Measurements from ENCODE around the gene NOVA1.
"Not testable (repeated sequence)": the region's sequence is repeated elsewhere in the genome, so short reads cannot be mapped to it uniquely, and the experiment has no call there.

Gene NOVA1, protein sequence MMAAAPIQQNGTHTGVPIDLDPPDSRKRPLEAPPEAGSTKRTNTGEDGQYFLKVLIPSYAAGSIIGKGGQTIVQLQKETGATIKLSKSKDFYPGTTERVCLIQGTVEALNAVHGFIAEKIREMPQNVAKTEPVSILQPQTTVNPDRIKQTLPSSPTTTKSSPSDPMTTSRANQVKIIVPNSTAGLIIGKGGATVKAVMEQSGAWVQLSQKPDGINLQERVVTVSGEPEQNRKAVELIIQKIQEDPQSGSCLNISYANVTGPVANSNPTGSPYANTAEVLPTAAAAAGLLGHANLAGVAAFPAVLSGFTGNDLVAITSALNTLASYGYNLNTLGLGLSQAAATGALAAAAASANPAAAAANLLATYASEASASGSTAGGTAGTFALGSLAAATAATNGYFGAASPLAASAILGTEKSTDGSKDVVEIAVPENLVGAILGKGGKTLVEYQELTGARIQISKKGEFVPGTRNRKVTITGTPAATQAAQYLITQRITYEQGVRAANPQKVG

GRCh38 chr14:26597589-26598080, at the start of gene NOVA1:
NOVA1 (minus strand) TSS chr14:26598033; CDS start chr14:26597436, 597 bp downstream.
- DNase-seq, result no peak

- DNase-seq, result not testable (repeated sequence)
Observed at GRCh38 chr14:26645057-26645456, 47.2 kb upstream of the NOVA1 start.

DNA sequence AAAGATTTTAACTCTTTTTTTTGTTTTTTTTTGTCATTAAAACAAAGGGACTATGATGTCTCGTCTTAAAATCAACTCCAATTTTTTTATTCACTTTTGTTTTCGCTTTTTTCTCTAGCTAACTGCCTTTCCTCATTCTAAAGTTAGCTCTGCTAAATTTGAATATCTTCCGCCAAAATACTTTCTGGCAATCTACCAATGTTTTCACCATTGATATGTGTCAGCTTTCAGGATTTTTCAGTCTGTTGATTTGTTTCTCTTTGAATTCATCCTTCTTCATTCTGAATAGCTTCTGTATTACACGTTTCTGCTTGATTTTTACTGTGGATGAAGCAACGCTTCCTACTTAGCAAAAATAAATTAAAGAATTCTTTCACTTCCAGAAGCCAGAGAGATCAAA, 38.7 kb upstream of the NOVA1 start:
- DNase-seq, result no peak

- DNase-seq, result not testable (repeated sequence)
Observed at GRCh38 chr14:26634946-26635345, 37.1 kb upstream of the NOVA1 start.

DNA sequence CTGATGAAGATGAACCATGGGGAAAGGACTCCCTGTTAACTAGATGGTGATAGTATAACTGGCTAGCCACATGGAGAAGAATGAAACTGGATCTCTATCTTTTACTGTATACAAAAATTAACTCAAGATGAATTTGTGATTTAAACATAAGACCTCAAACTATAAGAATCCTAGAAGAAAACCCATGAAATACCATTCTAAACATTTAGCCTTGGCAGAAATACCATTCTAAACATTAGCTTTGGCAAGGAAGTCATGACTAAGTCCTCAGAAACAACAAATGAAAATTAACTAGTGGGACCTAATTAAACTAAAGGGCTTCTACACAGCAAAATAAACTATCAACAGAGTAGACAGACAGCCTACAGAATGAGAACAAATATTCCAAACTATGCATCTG, 28.4 kb upstream of the NOVA1 start:
- DNase-seq, result no peak

DNA sequence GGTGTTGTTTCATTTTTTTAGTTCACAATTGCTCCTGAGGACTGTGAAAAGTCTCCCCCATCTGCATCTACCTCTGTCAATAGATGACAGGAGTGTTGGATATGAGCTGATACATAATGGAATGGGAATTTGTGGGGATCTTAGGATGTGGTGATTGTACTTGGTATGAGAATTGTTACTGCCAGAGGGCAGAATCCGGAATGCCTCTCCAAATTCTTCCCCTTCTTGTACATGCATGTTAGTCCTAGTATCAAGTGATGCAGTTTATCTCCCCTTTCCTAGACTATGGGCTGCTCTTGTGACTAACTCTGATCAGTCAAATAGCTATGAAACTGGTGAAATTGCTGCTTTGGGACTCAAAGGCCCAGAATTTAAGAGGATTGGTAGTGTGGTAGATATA, 24.8 kb upstream of the NOVA1 start:
- no peak for DNase-seq

DNA sequence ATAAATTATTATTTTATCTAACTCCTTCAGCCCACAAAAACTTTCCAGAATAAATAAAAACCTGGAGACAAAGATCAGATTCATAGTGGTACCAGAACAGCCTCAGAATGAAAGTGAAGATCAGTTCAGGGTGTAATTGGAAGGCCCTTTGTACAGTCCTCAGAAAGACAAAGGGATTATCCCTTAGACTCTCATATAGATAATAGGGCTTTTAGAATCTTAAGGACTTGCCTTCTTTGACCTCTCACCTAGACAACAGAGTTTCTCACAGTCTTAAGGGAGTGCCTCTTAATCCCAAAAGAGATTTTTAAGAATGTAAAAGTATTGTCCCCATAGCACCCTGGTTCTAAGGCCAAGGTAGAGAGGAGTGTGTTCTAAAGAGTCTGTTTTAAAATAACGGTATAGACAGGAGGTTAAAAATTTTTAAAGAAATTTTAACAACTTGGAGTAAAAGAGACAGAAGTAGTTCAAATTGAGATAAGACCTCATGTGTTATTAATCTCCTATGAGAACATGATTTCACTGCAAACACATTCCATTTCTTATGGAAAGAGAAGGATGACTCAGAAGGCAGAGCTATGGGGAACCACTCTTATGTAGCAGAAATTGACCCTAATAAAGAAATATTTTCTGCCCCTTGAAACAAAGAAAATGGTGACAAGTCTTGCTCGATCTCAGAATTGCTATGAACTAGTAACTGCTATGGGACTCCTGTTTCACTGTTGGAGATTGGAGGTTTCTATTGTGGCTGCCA, 24.2 kb upstream of the NOVA1 start:
- no peak for DNase-seq

DNA sequence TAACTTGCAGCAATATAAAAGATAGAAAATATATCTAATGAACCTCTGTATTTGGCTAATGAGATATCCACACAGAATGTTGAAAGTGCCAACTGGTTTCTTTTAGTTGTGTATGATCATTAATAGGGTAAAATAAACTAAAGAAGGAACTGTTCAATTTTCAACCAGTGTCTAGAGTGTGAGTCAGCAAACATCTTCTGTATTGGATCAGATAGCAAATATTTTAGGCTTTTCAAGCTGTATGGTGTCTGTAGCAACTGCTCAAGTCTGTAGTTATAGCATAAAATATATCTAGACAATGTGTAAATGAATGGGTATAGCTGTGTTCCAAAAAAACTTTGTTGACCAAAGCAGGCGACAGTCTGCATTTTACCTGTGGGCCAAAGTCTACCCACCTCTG, 23.5 kb upstream of the NOVA1 start:
- no peak for DNase-seq

DNA sequence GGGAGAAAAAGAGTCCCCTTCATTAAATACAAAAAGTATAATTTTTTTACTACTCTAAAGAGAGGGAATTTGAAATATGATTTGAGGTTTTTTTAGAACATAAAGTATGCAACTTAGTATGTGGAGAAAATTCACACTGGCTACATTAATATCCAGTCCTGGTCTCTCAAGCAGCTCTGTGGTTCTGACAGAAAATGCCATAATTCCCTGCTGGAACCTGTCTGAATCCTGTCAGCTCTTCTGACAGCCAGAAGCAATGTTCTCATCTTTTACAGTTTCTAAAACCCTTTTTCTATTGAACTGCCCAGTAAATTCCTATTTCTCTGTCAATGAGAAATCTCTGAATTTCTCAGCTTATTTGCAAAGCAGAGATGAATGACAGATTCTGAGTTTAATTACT, 13.4 kb upstream of the NOVA1 start:
- DNase-seq, result no peak

DNA sequence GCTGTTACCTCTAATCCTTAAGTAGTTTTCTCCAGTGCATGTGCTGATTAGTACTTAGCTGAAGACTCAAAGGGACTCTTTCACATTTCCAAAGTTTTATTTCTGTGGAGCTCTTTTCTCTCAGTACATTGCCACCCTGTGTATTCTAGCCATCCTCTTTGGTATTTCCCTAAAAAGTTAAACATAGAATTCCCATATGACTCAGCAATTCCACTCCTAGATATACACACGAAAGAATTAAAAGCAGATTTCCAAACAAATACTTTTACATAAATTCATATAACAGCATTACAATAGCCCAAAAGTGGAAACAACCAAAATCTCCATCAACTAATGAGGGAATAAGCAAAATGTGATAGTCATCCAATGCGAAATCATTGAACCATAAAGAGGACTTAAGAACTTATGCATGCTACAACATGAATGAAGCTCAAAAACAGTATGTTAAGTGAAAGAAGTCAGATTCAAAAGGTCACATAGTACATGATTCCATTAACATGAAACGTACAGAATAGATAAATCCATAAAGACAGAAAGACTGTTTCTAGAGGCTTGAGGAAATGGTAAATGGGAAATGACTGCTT, 9.0 kb upstream of the NOVA1 start:
- no peak for DNase-seq

DNA sequence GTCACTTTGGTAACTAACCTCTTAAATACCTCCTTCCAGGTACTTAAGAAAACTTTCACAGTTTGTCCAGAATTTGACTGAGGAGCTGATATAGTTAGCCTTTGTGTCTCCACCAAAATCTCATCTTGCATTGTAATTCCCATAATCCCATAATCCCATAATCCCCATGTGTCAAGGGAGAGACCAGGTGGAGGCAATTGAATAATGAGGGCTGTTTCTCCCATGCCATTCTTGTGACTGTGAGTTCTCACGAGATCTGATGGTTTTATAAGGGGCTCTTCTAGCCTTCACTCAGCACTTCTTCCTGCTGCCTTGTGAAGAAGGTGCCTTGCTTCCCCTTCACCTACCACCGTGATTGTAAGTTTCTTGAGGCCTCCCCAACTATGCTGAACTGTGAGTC, 7.8 kb upstream of the NOVA1 start:
- no peak for DNase-seq

GRCh38 chr14:26602902-26603301, 5.1 kb upstream of the NOVA1 start:
- no peak for DNase-seq

DNA sequence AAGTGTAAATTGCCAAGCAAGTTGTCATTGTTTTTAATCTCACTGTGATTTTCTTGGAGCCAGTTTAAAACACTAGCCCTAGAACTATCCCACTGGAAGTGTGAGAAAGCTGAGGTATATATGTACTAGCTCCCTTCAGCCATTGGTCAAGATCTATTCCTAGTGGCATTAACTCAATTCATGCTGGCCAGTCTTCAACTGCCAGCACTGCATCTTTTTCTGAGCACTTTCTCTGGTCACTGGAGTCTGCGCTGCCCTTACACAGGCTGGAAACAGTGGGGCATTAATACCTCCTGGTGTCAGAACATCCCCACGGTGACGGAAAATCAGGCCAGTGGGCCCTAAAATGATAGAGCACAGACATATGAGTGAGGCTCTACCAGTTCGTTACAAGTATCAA, 4.0 kb upstream of the NOVA1 start:
- no peak for DNase-seq

GRCh38 chr14:26599291-26599690, 1.5 kb upstream of the NOVA1 start:
- no peak for DNase-seq

DNA sequence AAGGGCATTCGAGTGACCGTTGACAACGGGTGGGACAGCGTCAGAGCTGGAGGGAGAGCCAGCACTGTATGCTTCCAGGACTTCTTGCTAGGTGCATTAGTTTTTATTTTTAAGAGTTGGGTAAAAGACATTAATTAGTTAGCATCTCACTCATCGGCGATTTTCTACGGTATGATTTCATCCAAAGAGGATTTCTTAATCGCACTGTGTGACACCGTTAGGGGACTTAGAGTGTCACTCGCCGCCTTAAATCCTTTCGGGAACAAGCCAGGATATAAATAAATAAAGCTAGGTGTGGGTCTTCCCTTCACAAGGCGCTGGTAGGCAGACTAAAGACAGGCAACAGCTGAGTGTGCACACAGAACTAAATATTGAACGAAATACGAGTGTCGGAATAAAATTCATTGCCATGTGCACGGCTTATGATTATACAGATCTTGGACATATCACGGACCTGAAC, 869 bp upstream of the NOVA1 start:
- no peak for DNase-seq

GRCh38 chr14:26598081-26598671, 343 bp upstream of the NOVA1 start:
- peak; percentile 55 for DNase-seq

DNA sequence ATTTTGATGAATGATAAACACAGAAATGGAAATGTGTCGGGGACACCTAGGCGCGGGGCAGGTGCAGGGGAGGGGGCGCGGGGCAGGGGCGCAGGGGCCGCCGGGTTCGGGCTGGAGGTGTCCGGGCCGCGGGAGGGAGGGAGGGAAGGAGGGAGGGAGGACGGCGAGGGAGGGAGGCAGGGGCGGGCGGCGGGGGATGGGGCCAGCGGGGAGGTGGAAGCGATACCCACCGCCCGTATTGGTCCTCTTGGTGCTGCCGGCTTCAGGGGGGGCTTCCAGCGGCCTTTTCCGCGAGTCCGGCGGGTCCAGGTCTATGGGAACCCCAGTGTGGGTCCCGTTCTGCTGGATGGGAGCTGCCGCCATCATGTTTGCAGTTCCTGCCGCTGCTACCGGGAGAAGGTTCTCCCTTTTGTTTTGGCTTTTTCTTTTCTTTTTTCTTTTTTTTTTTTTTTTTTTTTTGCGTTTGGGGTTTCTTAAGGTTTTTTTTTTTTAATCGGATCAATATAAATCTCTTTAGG, 703 bp downstream of the NOVA1 start:
- DNase-seq, result no peak

GRCh38 chr14:26596543-26597061, 1.2 kb downstream of the NOVA1 start:
- DNase-seq, result no peak

- DNase-seq, result no peak
Observed at GRCh38 chr14:26595926-26596542, 1.8 kb downstream of the NOVA1 start.

GRCh38 chr14:26594756-26595545, 2.9 kb downstream of the NOVA1 start:
- DNase-seq, result no peak

DNA sequence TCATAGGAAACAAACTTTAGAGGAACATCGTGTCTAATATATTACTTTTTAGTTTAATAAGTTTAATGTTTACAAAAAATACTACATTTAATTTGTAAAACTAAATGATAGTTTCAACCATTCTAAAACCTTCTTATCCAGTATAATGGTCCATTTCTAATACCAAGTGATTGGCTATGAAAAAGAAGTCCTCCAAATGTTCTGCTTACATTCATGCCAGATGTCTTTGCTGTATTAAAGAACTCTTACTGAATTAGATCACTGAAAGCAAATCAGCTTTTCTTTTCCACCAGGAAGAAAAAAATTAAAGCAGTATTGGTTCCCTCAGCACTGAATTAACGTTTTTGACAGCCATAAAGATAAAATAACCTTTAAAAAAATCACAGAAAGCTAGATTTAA, 3.7 kb downstream of the NOVA1 start:
- DNase-seq, result no peak

Measured in activated CD8-positive, alpha-beta memory T cell treated with anti-CD3 and anti-CD28 coated beads for 24 hours (primary cell).